Lower leg skin (tissue), 4 donors: Measurements from ENCODE around the gene PDP2. TPM values are rescaled to one million over a fixed set of nuclear protein-coding genes. Genes with fewer than 3 reads are reported as not detected.

ENCODE experiments used
- DNase-seq, 2 donors: peaks; one replicate each; pipeline ENCODE4 v3.0.0-alpha.2; 2019; ENCODE audit warnings: low spot score in 2 of 2
- H3K4me3 ChIP-seq: fragments of 200-600 bp; sonication (generic); 2 replicates; pipeline ENCODE4 v1.5.1; 2017; ENCODE audit warnings: mild to moderate bottlenecking, low read depth; ENCODE audit not compliant: poor library complexity, severe bottlenecking
- CTCF ChIP-seq, 3 donors: fragments of 450-650 bp; IDR thresholded peaks; one replicate each; pipeline ENCODE4 v1.5.1; 2016; ENCODE audit warnings: antibody characterized with exemption in 3 of 3, mild to moderate bottlenecking in 3 of 3, moderate library complexity in 2 of 3
- POLR2A ChIP-seq, 2 donors: fragments of 450-650 bp; IDR thresholded peaks; one replicate each; pipeline ENCODE4 v1.6.1; 2016 to 2017; ENCODE audit warnings: antibody characterized with exemption in 2 of 2, mild to moderate bottlenecking in 1 of 2, moderate library complexity in 1 of 2
- WGBS, 2 donors: methylation state at CpG; one replicate each; pipeline ENCODE4 v1.1.5; 2018; 5-methylcytosine and 5-hydroxymethylcytosine counted together
- intact Hi-C: fragments of 100-400 bp; cut with DNase I; formaldehyde crosslinking; loops from one replicate; pipeline ENCODE4 v1.15.0; 2023; ENCODE audit warnings: low total_unique reads
- total RNA-seq, 4 donors: library from RNA; depleted of rRNA; stranded (reverse); fragments of >200 nt; gene quantifications; one replicate each; pipeline ENCODE4 v1.1.0, GENCODE V29; 2016

PDP2 gene
- total RNA-seq, 4 donors from 2014 or later: 3.2 to 8.8 (median 7.2) TPM

- TF ChIP-seq POLR2A (IDR thresholded peaks at IDR 0.05) (no peak), CTCF (IDR thresholded peaks at IDR 0.05) (no peak)
- H3K4me3 ChIP-seq: no peak overlapping the region
- intact Hi-C loops: no loop called here
- DNase-seq: no peak
- 94 to 97% methylated on average over 7 to 8 of the region's 8 CpGs for WGBS, 2 donors
Measured at GRCh38 chr16:66911801-66912200, 31.5 kb downstream of the PDP2 start.

- no peak overlapping the region for H3K4me3 ChIP-seq
- 48 to 75% methylated on average over 8 to 10 of the region's 10 CpGs for WGBS, 2 donors
- DNase-seq: no peak
- intact Hi-C loops: no loop called here
- TF ChIP-seq POLR2A (IDR thresholded peaks at IDR 0.05) (no peak), CTCF (IDR thresholded peaks at IDR 0.05) (no peak)
Measured at GRCh38 chr16:66913081-66913480, 32.8 kb downstream of the PDP2 start.

GRCh38 chr16:66913711-66914110, 33.4 kb downstream of the PDP2 start:
- no peak for TF ChIP-seq POLR2A (IDR thresholded peaks at IDR 0.05)
- no peak for TF ChIP-seq CTCF (IDR thresholded peaks at IDR 0.05)
- 90% methylated on average over 4 of the region's 4 CpGs for WGBS, 2 donors
- DNase-seq: no peak
- intact Hi-C loops: no loop called here
- no peak overlapping the region for H3K4me3 ChIP-seq

- no peak overlapping the region for H3K4me3 ChIP-seq
- DNase-seq: no peak
- intact Hi-C loops: no loop called here
- 95 to 97% methylated on average over 7 of the region's 7 CpGs for WGBS, 2 donors
- TF ChIP-seq POLR2A (IDR thresholded peaks at IDR 0.05) (no peak), CTCF (IDR thresholded peaks at IDR 0.05) (no peak)
Measured at GRCh38 chr16:66914541-66914940, 34.2 kb downstream of the PDP2 start.

GRCh38 chr16:66915041-66915440, 34.7 kb downstream of the PDP2 start:
- intact Hi-C loops: no loop called here
- TF ChIP-seq POLR2A (IDR thresholded peaks at IDR 0.05) (no peak), CTCF (IDR thresholded peaks at IDR 0.05) (no peak)
- 69 to 70% methylated on average over 7 of the region's 7 CpGs for WGBS, 2 donors
- DNase-seq: no peak
- H3K4me3 ChIP-seq: no peak overlapping the region

- H3K4me3 ChIP-seq: no peak overlapping the region
- DNase-seq: no peak
- intact Hi-C loops: no loop called here
- WGBS, 2 donors: 84 to 88% methylated on average over 6 of the region's 6 CpGs
- TF ChIP-seq POLR2A (IDR thresholded peaks at IDR 0.05) (no peak), CTCF (IDR thresholded peaks at IDR 0.05) (no peak)
Measured at GRCh38 chr16:66916518-66916917, 36.2 kb downstream of the PDP2 start.
